Neural progenitor cell (in vitro differentiated cells): ENCODE results near the gene ZC3H12A. TPM values are rescaled to one million over a fixed set of nuclear protein-coding genes. Genes with fewer than 3 reads are reported as not detected.
A peak's percentile ranks its signal among the peaks of the same experiment; 100 is the strongest.

Experiments
- DNase-seq: peaks from one replicate; pipeline ENCODE4 v3.0.0-alpha.2; 2016; ENCODE audit warnings: low spot score
- H2AFZ ChIP-seq: fragments of 200-600 bp; sonication (generic); replicated peaks from 2 replicates; pipeline ENCODE4 v1.6.1; 2016; ENCODE audit warnings: antibody characterized with exemption
- H3F3A ChIP-seq: fragments of 200-600 bp; sonication (generic); 2 replicates; pipeline ENCODE4 v1.6.1; 2016; ENCODE audit warnings: antibody characterized with exemption, low read depth
- H3K27ac ChIP-seq: fragments of 200-600 bp; sonication (generic); 2 replicates; pipeline ENCODE4 v1.5.1; 2016; ENCODE audit warnings: mild to moderate bottlenecking
- H3K27me3 ChIP-seq: fragments of 200-600 bp; sonication (generic); 2 replicates; pipeline ENCODE4 v1.6.1; 2016; ENCODE audit warnings: mild to moderate bottlenecking, moderate library complexity
- H3K36me3 ChIP-seq: fragments of 200-600 bp; sonication (generic); 2 replicates; pipeline ENCODE4 v1.5.1; 2016
- H3K4me1 ChIP-seq: fragments of 200-600 bp; sonication (generic); 2 replicates; pipeline ENCODE4 v1.6.1; 2016; ENCODE audit warnings: mixed run types
- H3K4me2 ChIP-seq: fragments of 200-600 bp; sonication (generic); 2 replicates; pipeline ENCODE4 v1.6.1; 2016
- H3K4me3 ChIP-seq: fragments of 200-600 bp; sonication (generic); 2 replicates; pipeline ENCODE4 v1.5.1; 2016
- H3K79me2 ChIP-seq: fragments of 200-600 bp; sonication (generic); 2 replicates; pipeline ENCODE4 v1.6.1; 2016; ENCODE audit warnings: low read depth
- H3K9ac ChIP-seq: fragments of 200-600 bp; sonication (generic); 2 replicates; pipeline ENCODE4 v1.6.1; 2016
- H3K9me3 ChIP-seq: fragments of 200-600 bp; sonication (generic); 2 replicates; pipeline ENCODE4 v1.5.1; 2016; ENCODE audit warnings: low read depth
- H4K20me1 ChIP-seq: fragments of 200-600 bp; sonication (generic); 2 replicates; pipeline ENCODE4 v1.6.1; 2016; ENCODE audit warnings: low read depth
- H3K27ac Mint-ChIP-seq: 3 replicates; pipeline ENCODE4 v1.8.0; 2021; ENCODE audit warnings: mixed read lengths
- H3K27me3 Mint-ChIP-seq: 2 replicates; pipeline ENCODE4 v1.8.0; 2022; ENCODE audit warnings: low read depth, mild to moderate bottlenecking, inconsistent platforms, moderate library complexity, mixed read lengths; ENCODE audit not compliant: insufficient read depth
- H3K36me3 Mint-ChIP-seq: 3 replicates; pipeline ENCODE4 v1.8.0; 2021; ENCODE audit warnings: mixed read lengths
- H3K4me1 Mint-ChIP-seq: 3 replicates; pipeline ENCODE4 v1.8.0; 2021; ENCODE audit warnings: mixed read lengths
- H3K4me3 Mint-ChIP-seq: 3 replicates; pipeline ENCODE4 v1.8.0; 2021; ENCODE audit warnings: mild to moderate bottlenecking, moderate library complexity, mixed read lengths
- H3K9me3 Mint-ChIP-seq: 3 replicates; pipeline ENCODE4 v1.8.0; 2020; ENCODE audit warnings: mixed read lengths
- CTCF ChIP-seq: fragments of 200-600 bp; sonication (generic); IDR thresholded peaks from 2 replicates; pipeline ENCODE4 v1.5.1; 2017; ENCODE audit warnings: antibody characterized with exemption, mild to moderate bottlenecking
- EZH2 ChIP-seq: fragments of 200-600 bp; sonication (generic); IDR thresholded peaks from 2 replicates; pipeline ENCODE4 v1.6.1; 2017; ENCODE audit warnings: antibody characterized with exemption, mild to moderate bottlenecking, moderate library complexity
- EZH2phosphoT487 ChIP-seq: fragments of 200-600 bp; sonication (generic); IDR thresholded peaks from 2 replicates; pipeline ENCODE4 v1.6.1; 2017; ENCODE audit warnings: antibody characterized with exemption
- total RNA-seq: library from RNA; depleted of rRNA; stranded (reverse); fragments of >200 nt; gene quantifications from 2 replicates; pipeline ENCODE4 v1.2.3, GENCODE V29; 2015; ENCODE audit warnings: low replicate concordance

Gene ZC3H12A
- total RNA-seq, 1 donor from 2014 or later = 1.2 TPM

GRCh38 chr1:37476460-37477197 lies 2.2 kb downstream of the ZC3H12A start:
- no peak overlapping the region for H3K27ac ChIP-seq
- Mint-ChIP-seq H3K9me3 (no peaks in the 10 kb centered on the region), H3K27ac (peak overlapping the region; percentile 37), H3K4me3 (peak overlapping the region; percentile 46), H3K4me1 (peaks cover 43% of the 10 kb centered on the region), H3K27me3 (peaks cover 17% of the 10 kb centered on the region), H3K36me3 (no peaks in the 10 kb centered on the region)
- H3K4me1 ChIP-seq = peaks cover 9% of the 10 kb centered on the region
- H3K4me2 ChIP-seq = peak overlapping the region; percentile 13
- no peaks in the 10 kb centered on the region for H3K79me2 ChIP-seq
- DNase-seq = no peak
- peaks cover 33% of the 10 kb centered on the region for H3K27me3 ChIP-seq
- no peak overlapping the region for H2AFZ ChIP-seq
- H3F3A ChIP-seq = peaks cover 3% of the 10 kb centered on the region
- no peak overlapping the region for H3K4me3 ChIP-seq
- TF ChIP-seq EZH2phosphoT487 (no peak), EZH2 (no peak), CTCF (no peak)
- no peaks in the 10 kb centered on the region for H3K36me3 ChIP-seq
- peaks cover 3% of the 10 kb centered on the region for H4K20me1 ChIP-seq
- no peak overlapping the region for H3K9ac ChIP-seq
- no peaks in the 10 kb centered on the region for H3K9me3 ChIP-seq

DNA sequence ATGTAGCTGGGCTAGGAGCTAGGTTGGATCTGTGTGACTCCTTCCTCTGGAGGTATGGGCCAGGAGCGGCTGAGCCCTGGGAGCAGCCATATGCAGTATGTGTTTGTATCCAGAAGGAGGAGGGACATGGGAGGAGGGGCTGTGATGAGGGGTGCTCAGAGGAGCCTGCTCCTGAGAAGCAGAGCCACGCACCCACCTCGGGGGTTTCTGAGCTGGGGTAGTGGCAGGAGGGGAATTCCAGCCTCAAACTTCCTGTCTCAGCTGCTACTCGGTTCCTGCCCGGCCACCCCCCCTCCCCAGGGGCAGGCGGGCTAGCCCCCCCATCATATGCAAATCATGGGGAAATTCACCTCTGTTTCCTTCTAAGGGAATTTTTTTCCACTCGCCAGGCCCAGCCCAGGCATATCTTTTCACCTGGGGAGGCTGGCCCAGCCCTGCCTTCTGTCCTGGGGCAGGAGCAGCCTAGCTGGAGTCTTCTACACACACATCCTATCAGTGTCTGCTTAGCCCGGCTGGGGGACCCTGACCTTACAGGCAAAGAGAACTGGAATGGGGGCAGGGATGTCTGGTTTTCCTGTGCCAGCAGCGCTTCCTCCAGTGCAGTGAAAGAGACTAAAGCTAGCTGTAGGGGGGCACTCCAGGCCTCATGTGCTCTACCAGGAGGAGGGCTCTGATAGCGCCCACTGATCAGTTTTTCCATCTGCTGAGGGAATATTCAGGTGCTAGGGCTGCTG lies 3.0 kb downstream of the ZC3H12A start:
- Mint-ChIP-seq H3K27ac (peak overlapping the region; percentile 37), H3K4me3 (peak overlapping the region; percentile 27), H3K4me1 (peaks cover 35% of the 10 kb centered on the region), H3K27me3 (peaks cover 18% of the 10 kb centered on the region), H3K36me3 (no peaks in the 10 kb centered on the region), H3K9me3 (no peaks in the 10 kb centered on the region)
- no peak overlapping the region for H3K9ac ChIP-seq
- no peaks in the 10 kb centered on the region for H3K79me2 ChIP-seq
- no peak overlapping the region for H2AFZ ChIP-seq
- peaks cover 25% of the 10 kb centered on the region for H3K27me3 ChIP-seq
- peak overlapping the region; percentile 13 for H3K4me2 ChIP-seq
- H3K4me1 ChIP-seq = peaks cover 4% of the 10 kb centered on the region
- no peaks in the 10 kb centered on the region for H3K36me3 ChIP-seq
- no peaks in the 10 kb centered on the region for H3K9me3 ChIP-seq
- H4K20me1 ChIP-seq = peaks cover 3% of the 10 kb centered on the region
- H3F3A ChIP-seq = no peaks in the 10 kb centered on the region
- TF ChIP-seq EZH2phosphoT487 (no peak), EZH2 (no peak), CTCF (no peak)
- DNase-seq = no peak
- H3K27ac ChIP-seq = no peak overlapping the region
- no peak overlapping the region for H3K4me3 ChIP-seq

DNA sequence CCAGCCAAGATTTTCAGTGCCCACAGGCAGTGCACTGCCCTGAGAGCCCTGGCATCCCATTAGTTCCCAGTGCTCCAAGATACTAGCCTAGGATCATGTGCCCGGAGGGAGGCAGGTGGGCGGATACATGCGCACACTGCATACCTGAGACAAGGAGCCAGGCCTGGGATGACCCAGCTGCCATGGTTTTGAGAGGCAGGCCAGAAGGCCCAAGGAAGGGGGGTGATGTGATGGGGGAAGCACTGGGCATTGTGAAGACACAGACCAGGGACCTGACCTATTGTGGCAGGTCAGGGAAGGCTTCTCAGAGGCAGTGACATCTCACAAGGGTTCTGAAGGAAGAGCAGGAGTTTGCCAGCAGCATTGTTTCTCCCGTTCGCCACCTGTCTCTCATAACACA lies 3.6 kb downstream of the ZC3H12A start:
- Mint-ChIP-seq H3K4me1 (peaks cover 34% of the 10 kb centered on the region), H3K4me3 (peak overlapping the region; percentile 18), H3K27ac (peak overlapping the region; percentile 69), H3K9me3 (no peaks in the 10 kb centered on the region), H3K27me3 (peaks cover 12% of the 10 kb centered on the region), H3K36me3 (no peaks in the 10 kb centered on the region)
- Histone ChIP-seq H3K4me2 (no peak overlapping the region), H4K20me1 (peaks cover 3% of the 10 kb centered on the region), H3K9me3 (no peaks in the 10 kb centered on the region), H2AFZ (no peak overlapping the region), H3K79me2 (no peaks in the 10 kb centered on the region), H3K27me3 (peaks cover 19% of the 10 kb centered on the region), H3K27ac (no peak overlapping the region), H3K9ac (no peak overlapping the region), H3K4me3 (no peak overlapping the region), H3K36me3 (no peaks in the 10 kb centered on the region), H3K4me1 (peaks cover 4% of the 10 kb centered on the region), H3F3A (no peaks in the 10 kb centered on the region)
- no peak for DNase-seq
- no peak for TF ChIP-seq CTCF
- no peak for TF ChIP-seq EZH2
- TF ChIP-seq EZH2phosphoT487 = no peak
